NB4 (cell line): ENCODE results near the gene TLX2.
"Not testable (repeated sequence)": the region's sequence is repeated elsewhere in the genome, so short reads cannot be mapped to it uniquely, and the experiment has no call there.

ENCODE experiments used
- DNase-seq: peaks from one replicate; pipeline ENCODE4 v3.0.0; 2010; ENCODE audit warnings: low read depth
- H3K4me3 ChIP-seq: one replicate; pipeline ENCODE4 v1.5.1; 2011; ENCODE audit warnings: mild to moderate bottlenecking, low read depth, low read length, moderate library complexity
- CTCF ChIP-seq: IDR thresholded peaks from one replicate; pipeline ENCODE4 v1.5.1; 2012; ENCODE audit warnings: low read depth, low read length
- MAX ChIP-seq: IDR thresholded peaks from 2 replicates; pipeline ENCODE4 v1.6.1; 2011; ENCODE audit warnings: low read depth, low read length
- MYC ChIP-seq: IDR thresholded peaks from 2 replicates; pipeline ENCODE4 v1.6.1; 2011; ENCODE audit warnings: low read depth, low read length
- POLR2A ChIP-seq: IDR thresholded peaks from 2 replicates; pipeline ENCODE4 v1.6.1; 2011; ENCODE audit warnings: mild to moderate bottlenecking; ENCODE audit not compliant: insufficient read length; ENCODE audit errors: extremely low read depth

The TLX2 gene

GRCh38 chr2:74514368-74515270, at the start of gene TLX2:
Gene TLX2 (plus strand): TSS chr2:74514450. CDS start chr2:74514807, 357 bp downstream.
- peak; percentile 53 for DNase-seq

GRCh38 chr2:74470742-74471141, 43.5 kb upstream of the TLX2 start:
- not testable (repeated sequence) for DNase-seq, H3K4me3 ChIP-seq

More at GRCh38 chr2:74514368-74515270, at the start of gene TLX2:
- no peak within 1 kb of the TSS for H3K4me3 ChIP-seq
- no peak for TF ChIP-seq MYC
- no peak for TF ChIP-seq POLR2A
- TF ChIP-seq MAX: no peak
- TF ChIP-seq CTCF: no peak

- no peak for DNase-seq
- TF ChIP-seq MAX (no peak), POLR2A (no peak), MYC (no peak)
- peak overlapping the region; percentile 94 for H3K4me3 ChIP-seq
Observed at GRCh38 chr2:74471332-74472065, 42.8 kb upstream of the TLX2 start.

GRCh38 chr2:74472086-74472944, 41.9 kb upstream of the TLX2 start, which contains the start of gene MRPL53:
Gene MRPL53 (minus strand): TSS chr2:74472680. CDS start chr2:74472660, 20 bp downstream.
- peak; percentile 75 for TF ChIP-seq MAX
- peak; percentile 87 for TF ChIP-seq POLR2A
- no peak for TF ChIP-seq CTCF
- peak; percentile 89 for TF ChIP-seq MYC
- peak within 1 kb of the TSS; percentile 94 for H3K4me3 ChIP-seq
- peak; percentile 99 for DNase-seq

GRCh38 chr2:74472945-74473258, 41.3 kb upstream of the TLX2 start:
- TF ChIP-seq MAX: no peak; the same call in 1 of the 2 replicates
- TF ChIP-seq POLR2A: no peak
- no peak for TF ChIP-seq CTCF
- no peak for TF ChIP-seq MYC
- peak overlapping the region; percentile 94 for H3K4me3 ChIP-seq
- DNase-seq: no peak

- TF ChIP-seq CTCF (no peak), MAX (no peak), POLR2A (no peak), MYC (no peak)
- no peak overlapping the region for H3K4me3 ChIP-seq
- DNase-seq: no peak
Observed at GRCh38 chr2:74474481-74474880, 39.8 kb upstream of the TLX2 start.
